ENCODE measurements around the gene KDM2A. TPM values are rescaled to one million over a fixed set of nuclear protein-coding genes. Genes with fewer than 3 reads are reported as not detected.

The KDM2A gene
- total RNA-seq, 1 donor from 2014 or later: 34.1 TPM

DNA sequence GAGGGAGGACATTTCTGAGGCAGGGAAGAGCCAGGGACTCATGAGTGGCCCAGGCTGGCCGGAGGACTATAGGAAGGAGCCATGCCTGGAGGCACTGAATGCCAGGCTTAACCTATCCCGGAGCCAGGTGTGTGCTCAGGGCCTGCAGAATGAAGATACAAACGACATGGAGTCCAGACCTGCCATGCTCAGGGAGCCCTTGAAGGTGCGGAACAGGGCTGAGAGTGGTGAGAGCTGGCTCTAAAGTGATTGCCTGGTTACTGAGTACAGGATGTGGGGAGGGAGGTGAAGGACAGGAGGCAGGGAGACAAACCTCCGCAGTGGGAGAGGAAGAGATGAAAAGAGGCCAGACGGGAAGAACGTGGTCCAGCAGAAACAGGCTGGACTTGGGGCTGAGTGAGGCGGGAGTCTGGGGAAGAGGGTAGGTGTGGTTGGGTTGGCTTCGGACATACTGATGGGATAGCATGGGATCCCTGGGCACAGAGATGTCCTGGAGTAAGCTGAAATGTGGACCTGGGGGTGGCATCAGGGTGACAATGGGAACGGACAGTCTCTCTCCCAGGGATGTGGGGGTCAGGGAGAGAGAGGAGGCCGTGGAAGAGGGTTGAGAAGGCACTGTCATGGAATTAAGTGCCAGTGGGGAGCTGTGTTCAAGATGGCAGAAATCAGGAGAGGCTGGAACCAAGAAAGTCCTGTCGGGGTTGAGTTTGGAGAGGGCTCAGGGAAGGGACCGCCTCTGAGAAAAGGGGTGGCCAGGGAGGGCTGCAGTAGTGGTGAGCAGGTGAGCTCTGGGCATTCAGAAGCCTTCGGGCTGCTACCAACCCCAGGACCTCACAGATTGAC lies 168.5 kb downstream of the KDM2A start:
- peak overlapping the region; percentile 66 for H3K4me3 ChIP-seq (ENCODE audit: low read depth, low read length)
- DNase-seq (ENCODE audit: low read depth): no peak
- TF ChIP-seq, protein P1, sequence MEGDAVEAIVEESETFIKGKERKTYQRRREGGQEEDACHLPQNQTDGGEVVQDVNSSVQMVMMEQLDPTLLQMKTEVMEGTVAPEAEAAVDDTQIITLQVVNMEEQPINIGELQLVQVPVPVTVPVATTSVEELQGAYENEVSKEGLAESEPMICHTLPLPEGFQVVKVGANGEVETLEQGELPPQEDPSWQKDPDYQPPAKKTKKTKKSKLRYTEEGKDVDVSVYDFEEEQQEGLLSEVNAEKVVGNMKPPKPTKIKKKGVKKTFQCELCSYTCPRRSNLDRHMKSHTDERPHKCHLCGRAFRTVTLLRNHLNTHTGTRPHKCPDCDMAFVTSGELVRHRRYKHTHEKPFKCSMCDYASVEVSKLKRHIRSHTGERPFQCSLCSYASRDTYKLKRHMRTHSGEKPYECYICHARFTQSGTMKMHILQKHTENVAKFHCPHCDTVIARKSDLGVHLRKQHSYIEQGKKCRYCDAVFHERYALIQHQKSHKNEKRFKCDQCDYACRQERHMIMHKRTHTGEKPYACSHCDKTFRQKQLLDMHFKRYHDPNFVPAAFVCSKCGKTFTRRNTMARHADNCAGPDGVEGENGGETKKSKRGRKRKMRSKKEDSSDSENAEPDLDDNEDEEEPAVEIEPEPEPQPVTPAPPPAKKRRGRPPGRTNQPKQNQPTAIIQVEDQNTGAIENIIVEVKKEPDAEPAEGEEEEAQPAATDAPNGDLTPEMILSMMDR (conservative IDR thresholded peaks at IDR 0.05; ENCODE audit: low read depth, low read length): no peak

DNA sequence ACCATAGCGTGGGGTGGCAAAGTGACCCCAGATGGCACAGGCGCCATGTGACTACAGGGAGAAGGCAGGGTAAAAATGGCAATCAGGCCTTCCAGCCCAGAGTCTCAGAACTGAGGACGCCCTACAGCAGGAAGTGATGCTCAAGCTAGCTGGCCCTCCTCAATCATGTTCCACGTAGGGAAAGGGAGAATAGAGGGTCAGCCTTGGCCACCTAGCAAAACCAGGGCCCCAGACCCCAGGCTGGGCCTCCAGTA lies 169.1 kb downstream of the KDM2A start:
- TF ChIP-seq, protein P1 (conservative IDR thresholded peaks at IDR 0.05; ENCODE audit: low read depth, low read length): no peak
- peak overlapping the region; percentile 66 for H3K4me3 ChIP-seq (ENCODE audit: low read depth, low read length)
- DNase-seq (ENCODE audit: low read depth): no peak

DNA sequence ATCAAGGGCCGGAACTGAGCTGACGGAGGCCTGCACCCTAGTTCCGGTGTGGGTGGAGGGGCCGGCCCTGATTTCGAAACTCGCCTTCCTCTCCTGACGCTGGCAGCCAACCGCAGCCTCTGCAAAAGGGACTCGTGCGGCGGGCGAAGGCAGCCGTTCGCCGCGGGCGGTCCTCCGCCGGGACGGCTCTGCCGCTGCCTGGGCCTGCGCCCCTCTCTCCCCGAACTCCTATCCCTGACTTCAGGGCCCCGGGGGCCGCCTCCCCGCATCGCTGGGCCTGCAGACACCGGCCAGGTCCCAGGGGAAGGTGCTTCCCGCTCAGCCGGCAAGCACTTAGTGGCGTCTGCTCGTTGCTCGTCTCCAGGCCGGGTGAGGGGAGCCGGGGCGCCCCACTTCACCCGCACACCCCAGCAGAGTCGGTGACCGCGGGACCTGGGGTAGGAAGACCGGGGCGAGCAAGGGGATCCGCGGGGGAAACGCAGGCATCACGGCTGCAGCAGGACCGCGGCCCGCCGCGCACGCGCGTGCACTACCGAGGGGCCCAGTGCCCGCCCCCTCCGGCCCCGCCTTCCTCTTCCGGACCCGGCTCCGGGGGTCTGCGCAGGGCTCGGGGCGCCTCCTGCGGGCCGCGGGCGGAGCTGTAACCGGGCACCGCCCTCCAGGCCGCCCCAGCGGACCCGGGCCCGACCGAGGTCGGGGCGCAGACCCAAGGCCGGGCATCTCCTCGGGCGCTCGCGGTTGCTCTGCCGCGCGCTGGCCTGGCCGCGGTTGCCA lies 169.6 kb downstream of the KDM2A start:
- H3K4me3 ChIP-seq (ENCODE audit: low read depth, low read length): peak overlapping the region; percentile 66
- peak; percentile 30 for DNase-seq (ENCODE audit: low read depth)
- TF ChIP-seq, protein P1 (conservative IDR thresholded peaks at IDR 0.05; ENCODE audit: low read depth, low read length): peak; percentile 24

DNA sequence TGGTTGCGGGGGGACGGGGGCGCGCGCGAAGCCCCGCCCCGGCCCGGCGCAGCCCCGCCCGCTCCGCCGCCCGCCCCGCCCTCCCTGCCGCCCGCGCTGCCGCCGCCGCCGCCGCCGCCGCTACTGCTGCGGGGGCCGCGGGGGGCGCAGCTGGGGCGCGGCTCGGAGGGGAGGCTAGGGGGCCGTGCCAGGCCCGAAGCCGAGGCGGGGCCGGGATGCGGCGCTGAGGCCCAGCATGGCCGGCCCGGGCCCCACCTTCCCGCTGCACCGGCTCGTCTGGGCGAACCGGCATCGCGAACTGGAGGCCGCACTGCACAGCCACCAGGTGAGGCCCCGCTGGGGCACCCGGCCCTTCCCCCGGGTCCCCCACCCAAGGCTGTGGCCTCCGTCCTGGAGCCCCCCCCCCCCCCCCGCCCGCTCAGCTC lies 170.2 kb downstream of the KDM2A start, which contains the start of gene ANKRD13D:
ANKRD13D (plus strand) TSS at position 78 of the 425 bp plus-strand sequence; CDS start at position 236, 158 bp downstream.
- TF ChIP-seq, protein P1 (conservative IDR thresholded peaks at IDR 0.05; ENCODE audit: low read depth, low read length): no peak
- DNase-seq (ENCODE audit: low read depth): no peak
- H3K4me3 ChIP-seq (ENCODE audit: low read depth, low read length): peak within 1 kb of the TSS; percentile 66

DNA sequence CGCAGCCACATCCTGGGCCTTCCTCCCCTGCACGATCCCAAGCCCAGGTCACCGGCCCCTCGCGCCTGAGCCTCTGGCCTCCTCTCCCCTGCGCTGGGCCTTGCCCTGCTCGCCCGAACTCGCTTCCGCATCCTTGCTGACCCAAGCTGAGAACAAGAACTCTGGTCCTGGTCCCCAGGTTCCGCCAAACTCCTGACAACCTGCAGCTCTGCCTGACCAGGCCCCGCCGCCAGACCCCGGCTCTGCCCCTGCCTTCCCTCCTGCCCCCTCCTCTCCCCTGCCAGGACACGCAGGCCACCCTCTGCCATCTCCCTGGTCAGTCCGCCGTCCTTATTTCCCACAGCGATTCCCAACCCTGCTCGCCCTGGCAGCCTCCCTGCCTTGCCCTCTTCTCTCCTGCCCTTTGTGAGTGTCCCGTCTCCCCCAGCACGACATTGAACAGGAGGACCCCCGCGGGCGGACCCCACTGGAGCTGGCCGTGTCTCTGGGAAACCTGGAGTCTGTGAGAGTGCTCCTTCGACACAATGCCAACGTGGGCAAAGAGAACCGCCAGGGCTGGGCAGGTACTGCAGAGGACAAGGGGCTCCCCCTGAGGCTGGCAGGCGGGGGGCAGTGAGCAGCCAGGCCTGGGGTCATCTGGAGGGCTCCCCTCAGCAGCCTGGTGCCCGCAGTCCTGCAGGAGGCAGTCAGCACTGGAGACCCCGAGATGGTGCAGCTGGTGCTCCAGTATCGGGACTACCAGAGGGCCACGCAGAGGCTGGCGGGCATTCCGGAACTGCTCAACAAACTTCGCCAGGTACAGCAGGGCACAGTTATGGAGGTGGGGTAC lies 170.8 kb downstream of the KDM2A start:
- TF ChIP-seq, protein P1 (conservative IDR thresholded peaks at IDR 0.05; ENCODE audit: low read depth, low read length): no peak
- DNase-seq (ENCODE audit: low read depth): no peak
- H3K4me3 ChIP-seq (ENCODE audit: low read depth, low read length): peak overlapping the region; percentile 66

DNA sequence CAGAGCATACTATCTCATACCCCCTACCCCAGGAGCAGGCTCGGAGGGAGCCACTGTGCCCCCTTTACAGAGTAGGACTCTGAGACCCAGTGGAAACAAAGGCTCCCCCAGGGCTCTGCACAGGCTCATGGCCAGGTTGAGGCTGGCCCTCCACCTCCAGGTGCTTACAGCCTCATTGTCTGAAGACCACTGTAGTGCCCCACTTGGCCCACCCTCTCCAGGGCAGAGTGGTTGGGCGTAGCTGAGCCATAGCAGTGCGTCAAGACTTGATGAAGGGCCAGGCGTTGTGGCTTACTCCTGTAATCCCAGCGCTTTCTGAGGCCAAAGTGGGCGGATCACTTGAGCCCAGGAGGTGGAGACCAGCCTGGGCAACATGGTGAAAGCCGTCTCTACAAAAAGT lies 171.7 kb downstream of the KDM2A start:
- TF ChIP-seq, protein P1 (conservative IDR thresholded peaks at IDR 0.05; ENCODE audit: low read depth, low read length): no peak
- DNase-seq (ENCODE audit: low read depth): no peak
- H3K4me3 ChIP-seq (ENCODE audit: low read depth, low read length): no peak overlapping the region
